GM21786 (cell line): ENCODE data around the gene TEX14.

Experiments used
- ATAC-seq: cut with Tn5 transposase; IDR thresholded peaks from one replicate; pipeline ENCODE4 v1.9.1; 2021; ENCODE audit not compliant: unreplicated experiment

The TEX14 gene, protein sequence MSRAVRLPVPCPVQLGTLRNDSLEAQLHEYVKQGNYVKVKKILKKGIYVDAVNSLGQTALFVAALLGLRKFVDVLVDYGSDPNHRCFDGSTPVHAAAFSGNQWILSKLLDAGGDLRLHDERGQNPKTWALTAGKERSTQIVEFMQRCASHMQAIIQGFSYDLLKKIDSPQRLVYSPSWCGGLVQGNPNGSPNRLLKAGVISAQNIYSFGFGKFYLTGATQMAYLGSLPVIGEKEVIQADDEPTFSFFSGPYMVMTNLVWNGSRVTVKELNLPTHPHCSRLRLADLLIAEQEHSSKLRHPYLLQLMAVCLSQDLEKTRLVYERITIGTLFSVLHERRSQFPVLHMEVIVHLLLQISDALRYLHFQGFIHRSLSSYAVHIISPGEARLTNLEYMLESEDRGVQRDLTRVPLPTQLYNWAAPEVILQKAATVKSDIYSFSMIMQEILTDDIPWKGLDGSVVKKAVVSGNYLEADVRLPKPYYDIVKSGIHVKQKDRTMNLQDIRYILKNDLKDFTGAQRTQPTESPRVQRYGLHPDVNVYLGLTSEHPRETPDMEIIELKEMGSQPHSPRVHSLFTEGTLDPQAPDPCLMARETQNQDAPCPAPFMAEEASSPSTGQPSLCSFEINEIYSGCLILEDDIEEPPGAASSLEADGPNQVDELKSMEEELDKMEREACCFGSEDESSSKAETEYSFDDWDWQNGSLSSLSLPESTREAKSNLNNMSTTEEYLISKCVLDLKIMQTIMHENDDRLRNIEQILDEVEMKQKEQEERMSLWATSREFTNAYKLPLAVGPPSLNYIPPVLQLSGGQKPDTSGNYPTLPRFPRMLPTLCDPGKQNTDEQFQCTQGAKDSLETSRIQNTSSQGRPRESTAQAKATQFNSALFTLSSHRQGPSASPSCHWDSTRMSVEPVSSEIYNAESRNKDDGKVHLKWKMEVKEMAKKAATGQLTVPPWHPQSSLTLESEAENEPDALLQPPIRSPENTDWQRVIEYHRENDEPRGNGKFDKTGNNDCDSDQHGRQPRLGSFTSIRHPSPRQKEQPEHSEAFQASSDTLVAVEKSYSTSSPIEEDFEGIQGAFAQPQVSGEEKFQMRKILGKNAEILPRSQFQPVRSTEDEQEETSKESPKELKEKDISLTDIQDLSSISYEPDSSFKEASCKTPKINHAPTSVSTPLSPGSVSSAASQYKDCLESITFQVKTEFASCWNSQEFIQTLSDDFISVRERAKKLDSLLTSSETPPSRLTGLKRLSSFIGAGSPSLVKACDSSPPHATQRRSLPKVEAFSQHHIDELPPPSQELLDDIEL (N-terminal part only)

DNA sequence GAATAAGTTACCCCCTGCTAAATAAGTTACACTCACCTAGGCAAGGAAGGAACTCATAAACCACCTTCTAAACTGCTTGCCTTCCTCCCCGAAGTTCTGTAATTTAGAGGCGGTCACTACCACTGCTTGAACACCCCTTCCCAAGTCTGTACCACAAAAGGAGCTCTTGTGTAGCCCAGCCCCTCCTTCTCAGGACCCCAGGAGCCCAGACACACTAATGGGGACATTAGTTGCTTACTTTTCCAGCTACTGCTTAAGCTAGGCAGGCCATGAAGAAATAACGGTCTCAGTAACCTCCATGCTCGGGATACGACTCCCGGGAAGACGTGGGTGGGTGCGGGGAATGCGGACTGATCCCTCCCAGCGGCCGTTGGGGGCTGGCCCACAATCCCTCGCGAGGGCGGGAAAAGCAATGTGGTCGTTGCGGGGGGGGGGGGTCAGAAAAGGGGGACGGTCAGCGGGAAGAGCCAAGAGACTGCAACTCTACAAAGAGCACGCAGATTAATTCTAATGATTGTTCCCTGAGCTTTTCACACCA, at the start of gene TEX14:
TSS of gene TEX14 (minus strand) at position 345 of the 538 bp plus-strand sequence. CDS start 40,044 bp downstream, outside the sequence.
- no peak for ATAC-seq

DNA sequence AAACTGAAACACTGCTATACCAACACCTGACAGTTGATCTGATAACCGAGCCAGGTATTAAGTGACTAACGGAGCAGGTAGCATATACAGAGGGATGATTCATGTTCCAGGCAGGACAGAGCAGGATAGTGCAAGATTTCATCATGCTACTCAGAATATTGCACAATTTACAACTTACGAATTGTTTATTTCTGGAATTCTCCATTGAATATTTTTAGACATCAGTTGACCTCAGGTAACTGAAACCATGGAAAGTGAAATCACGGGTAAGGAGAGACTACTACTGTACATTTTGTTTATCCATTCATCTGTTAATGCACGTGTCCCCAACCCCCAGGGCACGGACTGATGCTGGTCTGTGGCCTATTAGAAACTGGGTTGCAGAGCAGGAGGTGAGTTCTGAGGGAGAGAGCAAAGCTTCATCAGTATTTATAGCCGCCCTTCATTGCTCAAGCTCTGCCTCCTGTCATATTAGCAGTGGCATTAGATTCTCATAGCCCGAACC, 49.3 kb upstream of the TEX14 start:
- no peak for ATAC-seq

DNA sequence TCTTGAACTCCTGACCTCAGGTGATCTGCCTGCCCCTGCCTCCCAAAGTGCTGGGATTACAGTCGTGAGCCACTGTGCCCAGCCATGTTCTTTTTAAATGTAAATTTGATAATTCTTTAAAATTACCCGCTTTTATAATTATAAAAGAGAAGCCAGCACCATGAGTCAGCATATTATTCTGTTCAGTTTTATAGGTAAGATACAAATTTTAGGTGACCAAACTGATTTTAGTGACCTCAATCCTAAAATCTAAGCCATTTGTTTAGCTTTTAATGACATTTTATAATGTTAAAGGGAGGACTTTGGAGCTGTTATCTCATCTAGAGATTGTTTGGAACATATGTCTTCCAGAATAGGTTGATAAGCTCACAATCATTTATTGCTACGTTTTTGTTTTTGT, 43.0 kb upstream of the TEX14 start:
- no peak for ATAC-seq

DNA sequence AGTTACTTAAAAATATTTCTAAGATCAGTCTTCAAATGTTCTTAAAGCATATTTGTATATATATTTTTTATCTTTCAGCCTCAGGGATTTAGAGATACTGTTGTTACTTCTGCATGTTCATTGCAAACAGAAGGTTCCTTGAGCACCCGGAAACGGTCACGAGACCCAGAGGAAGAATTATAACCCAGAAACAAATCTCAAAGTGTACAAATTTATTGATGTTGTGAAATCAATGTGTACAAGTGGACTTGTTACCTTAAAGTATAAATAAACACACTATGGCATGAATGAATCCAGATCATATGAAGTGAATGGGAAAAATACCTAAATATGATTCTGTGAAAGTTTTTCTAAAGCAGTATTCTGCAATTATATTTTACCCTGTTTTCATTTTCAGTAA, 42.2 kb upstream of the TEX14 start:
- no peak for ATAC-seq

DNA sequence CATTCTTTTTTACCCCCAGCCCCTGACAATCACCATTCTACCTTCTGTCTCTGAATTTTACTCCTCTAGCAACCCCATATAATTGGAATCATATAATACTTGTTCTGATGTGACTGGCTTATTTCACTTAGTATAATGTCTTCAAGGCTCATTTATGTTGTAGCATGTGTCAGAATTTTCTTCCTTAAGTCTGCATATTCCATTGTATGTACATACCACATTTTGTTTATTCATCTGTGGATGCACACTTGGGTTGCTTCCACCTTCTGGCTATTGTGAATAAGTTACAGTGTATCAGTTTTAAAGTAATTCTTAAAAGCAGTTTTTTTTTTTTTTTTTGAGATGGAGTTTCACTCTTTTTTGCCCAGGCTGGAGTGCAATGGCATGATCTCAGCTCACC, 39.1 kb upstream of the TEX14 start:
- ATAC-seq = no peak

DNA sequence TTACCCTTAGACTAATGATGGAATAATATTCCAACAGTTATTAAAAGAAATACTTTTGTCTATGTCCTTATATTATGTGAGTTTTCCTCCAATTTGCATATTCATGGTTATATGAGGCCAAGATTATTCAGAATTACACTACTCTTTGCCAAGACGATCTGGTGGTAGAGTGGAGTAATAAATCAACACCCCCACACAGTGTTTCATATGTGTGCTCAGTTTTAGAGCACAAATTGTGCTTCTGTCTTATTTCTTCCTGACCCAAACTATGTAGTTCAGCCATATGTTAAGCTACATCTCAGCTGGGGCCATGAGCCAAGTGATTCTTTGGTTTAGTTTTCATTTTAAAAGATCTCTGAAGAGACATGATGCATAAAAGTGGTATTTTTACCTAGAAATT, 37.0 kb upstream of the TEX14 start:
- ATAC-seq = no peak

DNA sequence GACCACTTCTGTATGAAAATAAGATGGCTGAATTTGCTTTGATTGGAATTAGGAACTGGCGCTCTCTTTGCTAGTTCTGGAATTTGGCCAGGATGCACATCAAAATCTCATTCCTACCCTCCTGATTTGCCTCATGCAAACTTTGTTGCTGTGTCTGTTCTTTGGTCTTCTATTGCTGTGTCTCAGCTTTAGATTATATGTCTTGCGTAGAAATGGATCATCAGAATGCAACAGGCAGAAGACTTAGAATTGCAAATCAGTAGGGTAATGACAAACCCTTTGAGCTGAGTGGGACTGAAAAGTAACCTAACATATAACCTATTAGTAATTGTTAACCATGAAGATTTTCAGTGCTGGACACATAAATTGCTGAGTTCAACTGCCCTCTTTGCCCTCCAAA, 30.9 kb upstream of the TEX14 start:
- no peak for ATAC-seq

DNA sequence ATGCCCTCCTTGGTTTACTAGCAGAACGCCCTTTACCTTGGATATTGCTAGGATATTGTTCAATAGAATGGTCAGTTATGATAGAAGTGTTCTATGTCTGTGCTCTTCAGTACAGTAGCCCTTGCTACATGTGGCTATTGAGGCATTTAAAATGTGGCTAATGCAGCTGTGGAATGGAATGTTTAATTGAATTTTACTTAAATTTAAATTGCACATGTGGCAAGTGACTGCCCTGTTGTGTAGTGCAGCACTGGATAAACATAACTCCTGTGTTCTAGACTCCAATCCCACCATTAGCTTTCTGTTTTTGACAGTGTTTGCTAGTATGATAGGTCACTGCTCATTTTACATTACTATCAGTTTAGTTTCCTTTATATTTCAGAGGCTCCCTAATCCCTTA, 30.4 kb upstream of the TEX14 start:
- ATAC-seq = no peak

DNA sequence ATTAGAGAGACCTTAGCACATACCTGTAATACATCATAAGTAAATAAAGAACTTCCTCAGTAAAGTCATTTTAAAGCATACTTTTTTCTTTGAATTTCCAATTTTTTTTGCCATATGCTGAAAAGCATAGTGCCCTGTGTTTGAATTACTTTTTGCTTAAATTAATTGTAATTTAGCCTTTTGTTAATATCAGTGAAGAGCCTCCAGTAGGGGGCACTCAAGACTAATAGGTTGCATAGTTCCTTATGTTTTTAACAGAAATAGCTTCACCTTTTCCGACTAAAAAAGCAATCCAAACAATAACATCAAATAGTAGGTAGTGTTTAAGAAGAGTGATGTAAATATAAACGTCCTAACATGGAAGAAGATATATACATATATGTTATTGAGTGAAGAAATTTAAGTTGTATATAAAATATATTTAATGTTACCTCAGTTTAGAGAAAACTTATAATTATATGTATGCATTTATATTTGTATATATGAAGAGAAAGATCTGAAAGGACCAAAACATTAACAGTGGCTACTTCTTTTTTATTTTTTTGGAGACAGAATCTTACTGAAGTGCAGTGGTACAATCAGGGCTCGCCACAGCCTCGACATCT, 19.2 kb upstream of the TEX14 start:
- ATAC-seq = no peak

DNA sequence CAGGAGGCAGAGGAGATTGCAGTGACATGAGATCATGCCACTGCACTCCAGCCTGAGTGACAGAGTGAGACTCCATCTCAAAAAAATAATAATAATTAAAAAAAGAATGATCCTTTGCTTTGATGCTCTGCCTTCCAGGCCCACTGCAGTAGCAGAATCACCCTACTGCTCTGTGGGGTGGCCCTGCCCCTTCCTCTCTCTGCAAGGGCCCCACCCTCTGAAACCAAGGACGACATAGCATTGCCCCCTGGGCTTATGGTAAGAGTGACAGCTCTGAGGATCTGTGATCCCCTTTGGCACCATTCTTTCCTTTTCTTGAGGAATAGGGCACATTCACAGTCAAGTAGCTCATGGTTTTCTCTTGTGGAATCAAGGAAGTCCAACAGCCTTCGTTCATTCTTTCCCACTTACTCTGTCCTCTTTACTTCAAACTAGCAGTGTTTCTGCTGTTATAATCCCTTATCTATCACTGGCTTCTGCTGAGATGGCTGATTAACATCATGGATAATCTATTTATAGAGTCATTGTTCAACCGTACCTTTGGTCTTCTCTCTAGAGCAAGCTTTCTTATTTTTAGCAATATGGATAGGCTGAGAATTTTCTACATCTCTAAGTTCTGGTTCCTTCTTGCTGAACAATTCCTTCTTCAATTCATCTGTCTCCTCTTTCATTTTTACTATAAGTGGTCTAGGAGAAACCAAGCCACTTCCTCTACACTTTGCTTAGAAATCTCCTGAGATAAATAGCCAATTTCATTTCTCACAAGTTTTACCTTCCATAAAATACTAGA, 14.7 kb upstream of the TEX14 start:
- no peak for ATAC-seq

DNA sequence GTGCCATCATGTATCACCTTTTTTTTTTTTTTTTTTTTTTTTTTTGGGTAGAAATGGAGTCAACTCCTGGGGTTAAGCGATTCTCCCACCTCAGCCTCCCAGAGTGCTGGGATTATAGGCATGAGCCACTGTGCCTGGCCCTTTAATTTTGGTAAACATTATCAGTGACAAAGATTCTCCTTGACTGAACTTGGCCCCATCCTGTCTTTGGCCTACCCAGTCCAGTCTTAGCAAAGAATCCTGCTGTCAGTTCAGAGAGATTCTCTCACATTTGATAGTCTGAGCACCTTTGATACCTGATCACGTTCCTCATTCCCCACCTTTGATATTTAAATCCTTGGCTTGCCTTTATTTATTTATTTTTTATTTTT, 12.1 kb upstream of the TEX14 start:
- no peak for ATAC-seq

DNA sequence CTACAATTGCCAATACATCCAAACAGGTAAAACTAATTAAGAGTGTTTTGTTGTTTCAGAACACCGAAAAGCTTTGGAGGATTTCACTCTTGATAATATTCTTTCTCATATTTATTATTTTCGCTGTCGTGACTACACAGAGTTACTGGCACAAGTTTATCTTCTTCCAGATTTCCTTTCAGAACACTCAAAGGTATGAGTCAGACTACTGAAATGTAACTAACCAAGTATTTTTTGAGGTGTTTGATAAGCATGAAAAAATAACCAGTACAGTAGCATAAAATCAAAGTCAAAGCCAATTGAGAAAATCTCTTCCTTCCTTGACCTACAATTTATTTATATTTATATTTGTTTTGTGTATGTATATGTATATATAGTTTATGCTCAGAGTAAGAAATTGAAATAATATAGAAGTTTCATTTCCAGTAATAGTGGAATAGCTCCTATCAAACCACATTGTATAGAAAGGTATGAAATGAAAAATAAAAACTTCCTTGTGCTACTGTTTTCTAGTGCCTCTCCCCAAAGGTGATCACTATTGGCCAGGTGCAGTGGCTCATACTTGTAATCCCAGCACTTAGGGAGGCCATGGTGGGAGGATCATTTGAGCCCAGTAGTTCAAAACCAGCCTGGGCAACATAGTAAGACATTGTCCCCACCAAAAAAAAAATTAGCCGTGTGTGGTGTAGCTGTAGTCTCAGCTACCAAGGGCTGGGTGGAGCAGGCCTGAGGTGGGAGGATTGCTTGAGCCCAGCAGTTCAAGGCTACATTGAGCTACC, 11.5 kb upstream of the TEX14 start:
- no peak for ATAC-seq

DNA sequence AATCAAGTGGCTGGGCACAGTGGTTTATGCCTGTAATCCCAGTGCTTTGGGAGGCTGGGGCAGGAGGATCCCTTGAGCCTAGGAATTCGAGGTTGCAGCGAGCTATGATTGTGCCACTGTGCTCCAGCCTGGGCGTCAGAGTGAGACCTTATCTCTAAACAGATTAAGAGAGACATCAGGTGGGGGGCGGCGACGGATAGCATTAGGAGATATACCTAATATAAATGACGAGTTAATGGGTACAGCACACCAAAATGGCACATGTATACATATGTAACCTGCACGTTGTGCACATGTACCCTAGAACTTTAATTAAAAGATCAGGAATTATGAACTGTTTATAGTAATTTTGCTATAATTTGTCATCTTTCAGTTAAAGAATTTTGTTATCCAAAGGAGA, 10.9 kb upstream of the TEX14 start:
- no peak for ATAC-seq

DNA sequence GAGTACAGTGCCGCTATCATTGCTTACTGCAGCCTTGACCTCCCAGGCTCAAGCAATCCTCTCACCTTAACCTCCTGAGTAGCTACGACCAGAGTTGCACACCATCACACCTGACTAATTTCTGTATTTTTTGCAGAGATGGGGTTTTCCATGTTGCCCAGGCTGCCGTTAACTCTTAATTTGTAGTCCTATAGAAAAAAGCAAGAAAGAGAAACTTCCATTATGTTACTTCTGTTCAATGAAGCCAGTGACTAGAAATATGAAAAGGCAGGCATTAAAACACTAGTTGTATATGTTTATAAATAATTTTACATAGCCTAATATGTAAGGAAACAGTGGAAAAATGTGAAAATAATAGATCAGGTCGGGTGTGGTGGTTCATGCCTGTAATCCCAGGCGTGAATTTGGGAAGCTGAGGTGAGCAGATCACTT, 10.2 kb upstream of the TEX14 start:
- ATAC-seq = peak; percentile 58

DNA sequence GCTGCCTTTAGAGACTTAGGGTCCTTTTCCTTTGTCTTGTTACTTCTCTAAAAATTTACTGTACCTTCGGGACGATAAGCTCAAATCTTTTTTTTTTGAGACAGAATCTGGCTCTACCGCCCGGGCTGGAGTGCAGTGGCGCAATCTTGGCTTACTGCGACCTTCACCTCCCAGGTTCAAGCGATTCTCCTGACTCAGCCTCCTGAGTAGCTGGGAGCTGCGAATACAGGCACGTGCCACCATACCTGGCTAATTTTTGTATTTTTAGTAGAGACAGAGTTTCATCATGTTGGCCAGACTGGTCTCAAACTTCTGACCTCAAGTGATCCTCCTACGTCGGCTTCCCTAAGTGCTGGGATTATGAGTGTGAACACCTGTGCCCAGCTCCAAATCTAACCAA, 7.9 kb upstream of the TEX14 start:
- no peak for ATAC-seq

DNA sequence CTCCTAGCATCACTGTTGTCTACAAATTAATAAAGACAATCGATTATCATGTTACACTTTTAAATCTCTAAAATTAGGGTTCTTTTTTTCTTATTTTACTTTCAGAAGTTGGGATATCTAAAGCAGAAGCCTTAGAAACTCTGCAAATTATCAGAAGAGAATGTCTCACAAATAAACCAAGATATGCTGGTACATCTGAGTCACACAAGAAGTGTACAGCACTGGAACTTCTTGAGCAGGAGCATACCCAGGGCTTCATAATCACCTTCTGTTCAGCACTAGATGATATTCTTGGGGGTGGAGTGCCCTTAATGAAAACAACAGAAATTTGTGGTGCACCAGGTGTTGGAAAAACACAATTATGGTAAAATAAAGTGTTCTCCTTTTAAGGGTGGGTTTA, 3.0 kb upstream of the TEX14 start:
- no peak for ATAC-seq

DNA sequence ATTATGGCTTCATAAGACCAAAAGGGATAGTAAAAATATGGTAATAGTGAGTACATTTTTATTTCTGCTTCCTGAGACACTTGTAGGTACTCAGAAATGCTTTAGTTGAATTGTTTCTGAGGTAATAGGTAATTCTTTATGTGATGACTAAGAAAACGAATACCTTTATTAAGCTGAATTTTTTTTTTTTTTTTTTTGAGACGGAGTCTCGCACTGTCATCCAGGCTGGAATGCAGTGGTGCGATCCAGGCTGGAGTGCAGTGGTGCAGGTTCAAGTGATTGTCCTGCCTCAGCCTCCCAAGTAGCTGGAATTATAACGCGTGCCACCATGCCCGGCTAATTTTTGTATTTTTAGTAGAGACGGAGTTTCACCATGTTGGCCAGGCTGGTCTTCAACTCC, 2.5 kb upstream of the TEX14 start:
- ATAC-seq = no peak

DNA sequence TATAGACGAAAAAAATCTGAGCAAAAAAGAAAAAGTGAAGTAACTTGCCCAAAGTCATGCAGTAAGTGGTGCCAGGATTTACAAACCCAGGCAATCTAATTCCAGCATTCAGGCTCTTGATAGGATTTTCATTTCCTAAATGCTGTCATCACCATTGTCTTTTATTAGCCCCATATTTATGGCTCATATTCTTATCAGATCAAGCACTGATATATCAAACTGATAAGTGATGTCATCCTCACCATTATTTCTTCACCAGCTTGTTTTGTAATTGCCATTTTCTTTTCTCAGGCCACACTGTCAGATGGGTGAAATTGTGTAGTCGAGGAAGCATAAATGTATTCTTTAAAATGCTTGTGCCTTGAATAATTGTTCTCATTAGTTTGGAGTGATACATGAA, 1.9 kb upstream of the TEX14 start:
- ATAC-seq = no peak

DNA sequence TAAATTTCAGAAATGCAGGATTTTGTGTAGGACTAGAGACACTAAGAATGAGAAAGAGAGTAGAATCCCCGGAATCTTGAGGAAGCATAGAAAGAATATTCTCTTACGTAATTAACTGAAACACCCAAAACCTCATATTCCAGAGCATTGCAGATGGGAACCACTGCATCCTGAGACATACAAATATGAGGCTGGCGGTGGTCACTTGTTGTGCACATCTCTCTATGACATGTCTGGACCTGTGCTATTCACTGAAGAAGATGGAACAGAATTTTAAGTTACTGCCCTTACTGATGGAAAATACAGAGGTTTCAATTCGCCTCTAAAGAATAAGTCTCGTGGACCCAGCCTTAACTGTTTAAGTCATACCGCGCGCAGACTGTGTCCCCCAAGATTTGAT, 1.4 kb upstream of the TEX14 start:
- no peak for ATAC-seq
